Subcutaneous adipose tissue (tissue), 4 donors: ENCODE measurements around the gene FYN. TPM values are rescaled to one million over a fixed set of nuclear protein-coding genes. Genes with fewer than 3 reads are reported as not detected.

Source experiments
- CTCF ChIP-seq: fragments of 450-650 bp; IDR thresholded peaks from one replicate; pipeline ENCODE4 v1.5.1; 2016; ENCODE audit warnings: low read depth, mild to moderate bottlenecking, control low read depth, antibody characterized with exemption, moderate library complexity
- total RNA-seq, 4 donors: library from RNA; depleted of rRNA; stranded (reverse); fragments of >200 nt; gene quantifications; one replicate each; pipeline ENCODE4 v1.1.0, GENCODE V29; 2016

Gene FYN
- total RNA-seq, 4 donors from 2014 or later: 185 to 279 (median 252) TPM

DNA sequence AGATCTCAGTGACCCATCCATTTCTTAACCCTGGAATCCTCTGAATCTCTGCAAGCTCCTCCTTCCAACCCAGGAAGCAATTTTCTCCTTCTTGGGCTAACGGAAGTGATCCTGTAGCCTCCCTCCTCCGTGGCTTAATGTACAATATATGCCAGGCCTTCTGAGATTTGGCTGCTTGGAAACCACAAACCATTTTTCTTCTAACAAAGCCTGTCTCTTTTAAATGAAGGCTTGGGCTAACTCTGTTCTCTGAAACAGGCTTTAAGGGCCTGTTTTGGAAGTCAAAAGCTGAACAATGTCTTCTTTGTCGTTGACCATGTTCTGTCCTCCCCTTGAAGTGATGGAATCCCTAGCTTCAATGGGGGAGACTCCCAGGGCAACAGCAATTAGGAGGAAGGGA is 14.9 kb downstream of the FYN start:
- no peak for TF ChIP-seq CTCF

- no peak for TF ChIP-seq CTCF
Observed at GRCh38 chr6:111857674-111858337, 15.4 kb downstream of the FYN start.

- no peak for TF ChIP-seq CTCF
Observed at GRCh38 chr6:111855753-111856152, 17.5 kb downstream of the FYN start.

- TF ChIP-seq CTCF: no peak
Observed at GRCh38 chr6:111854683-111855082, 18.6 kb downstream of the FYN start.

GRCh38 chr6:111852725-111853124 is 20.5 kb downstream of the FYN start:
- TF ChIP-seq CTCF: no peak

DNA sequence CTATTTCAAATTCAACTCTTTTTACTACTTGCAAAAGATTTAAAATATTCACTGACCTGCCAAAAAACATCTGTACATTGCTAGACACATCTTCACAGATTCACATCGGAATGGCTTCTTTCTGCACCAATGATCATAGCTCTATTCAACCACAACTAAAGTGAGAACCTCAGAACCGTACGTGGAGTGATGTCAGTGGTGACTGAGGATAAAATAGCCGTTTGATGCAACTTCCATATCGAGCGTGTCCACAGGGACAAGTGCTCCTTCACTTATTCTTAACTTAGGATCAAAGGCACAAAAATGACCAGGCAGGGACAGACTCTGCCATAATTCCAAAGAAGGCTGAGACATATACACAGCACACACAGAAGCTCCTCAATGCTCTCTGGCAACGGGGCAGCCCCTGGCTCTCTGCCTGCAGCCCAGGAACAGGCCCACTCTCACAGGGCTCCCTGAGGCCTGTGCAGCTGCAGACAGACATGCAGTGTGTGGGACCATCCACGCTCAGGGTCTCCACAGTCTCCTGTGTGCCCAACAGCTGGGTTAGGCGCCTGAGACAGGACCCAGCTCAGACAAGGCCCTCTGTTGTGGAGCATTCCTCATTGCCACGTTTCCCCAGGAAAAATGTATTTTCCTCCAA is 22.8 kb downstream of the FYN start:
- no peak for TF ChIP-seq CTCF

GRCh38 chr6:111849298-111849697 is 24.0 kb downstream of the FYN start:
- TF ChIP-seq CTCF: no peak
